ENCODE results near the gene GAL3ST2. TPM values are rescaled to one million over a fixed set of nuclear protein-coding genes. Genes with fewer than 3 reads are reported as not detected.
"Not testable (repeated sequence)": the region's sequence is repeated elsewhere in the genome, so short reads cannot be mapped to it uniquely, and the experiment has no call there.

The GAL3ST2 gene
- polyA plus RNA-seq, 3 donors: 0.22 to 0.40 (median 0.37) TPM

DNA sequence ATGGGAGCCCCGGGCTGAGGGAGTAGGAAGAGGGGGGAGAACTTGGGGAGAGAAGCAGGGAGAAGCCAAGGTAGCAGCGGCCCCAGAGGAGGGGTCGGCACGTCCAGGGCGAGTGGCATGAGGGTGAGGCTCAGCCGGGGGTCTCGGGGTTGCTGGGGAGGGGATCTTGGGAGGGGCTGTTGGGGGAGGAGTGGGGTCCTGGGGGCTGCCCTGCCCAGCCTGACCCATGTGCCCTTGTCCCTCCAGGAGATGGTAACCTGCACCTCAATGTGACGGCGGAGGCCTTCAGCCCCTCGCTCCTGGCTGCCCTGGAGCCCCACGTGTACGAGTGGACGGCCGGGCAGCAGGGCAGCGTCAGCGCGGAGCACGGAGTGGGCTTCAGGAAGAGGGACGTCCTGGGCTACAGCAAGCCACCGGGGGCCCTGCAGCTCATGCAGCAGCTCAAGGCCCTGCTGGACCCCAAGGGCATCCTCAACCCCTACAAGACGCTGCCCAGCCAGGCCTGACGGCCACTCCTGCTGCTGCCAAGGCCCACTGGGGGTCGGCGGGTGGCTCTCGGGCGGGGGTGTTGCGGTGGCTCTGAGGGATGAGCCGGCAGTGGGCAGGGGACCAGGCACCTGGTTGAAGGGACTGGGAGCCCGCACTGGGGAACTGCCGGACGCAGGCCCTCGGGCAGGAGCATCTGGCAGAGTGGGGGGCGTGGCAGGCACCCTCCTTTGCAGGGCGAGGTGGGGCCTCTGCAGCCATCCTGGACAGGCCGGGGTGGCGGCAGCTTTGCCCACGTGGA lies 9.0 kb upstream of the GAL3ST2 start:
- no peak for DNase-seq (ENCODE audit: low read depth in 3 of 3, low spot score in 2 of 3)

DNA sequence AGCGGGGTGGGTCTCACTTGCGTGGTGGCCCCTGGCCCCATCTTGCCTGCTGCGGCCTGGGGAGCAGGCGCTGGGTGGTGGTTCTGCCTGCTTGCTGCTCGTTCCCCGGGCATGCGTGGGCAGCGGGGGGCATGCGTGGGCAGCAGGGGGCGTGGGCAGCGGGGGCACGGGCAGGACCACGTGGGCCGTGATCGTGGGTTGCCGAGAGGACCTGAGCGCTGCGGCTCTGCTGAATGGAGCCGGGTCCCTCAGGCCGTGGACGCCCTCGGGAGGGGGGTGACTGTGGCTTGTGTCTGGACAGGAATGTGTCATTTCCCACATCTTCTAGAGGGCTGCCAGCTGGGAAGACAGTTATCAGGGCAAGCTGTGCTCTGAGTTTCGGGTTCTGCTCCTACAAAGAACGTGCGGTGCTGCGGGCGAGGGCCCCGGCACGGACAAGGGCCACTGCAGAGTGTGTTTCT lies 8.3 kb upstream of the GAL3ST2 start:
- DNase-seq (ENCODE audit: low read depth in 3 of 3, low spot score in 2 of 3): no peak

DNA sequence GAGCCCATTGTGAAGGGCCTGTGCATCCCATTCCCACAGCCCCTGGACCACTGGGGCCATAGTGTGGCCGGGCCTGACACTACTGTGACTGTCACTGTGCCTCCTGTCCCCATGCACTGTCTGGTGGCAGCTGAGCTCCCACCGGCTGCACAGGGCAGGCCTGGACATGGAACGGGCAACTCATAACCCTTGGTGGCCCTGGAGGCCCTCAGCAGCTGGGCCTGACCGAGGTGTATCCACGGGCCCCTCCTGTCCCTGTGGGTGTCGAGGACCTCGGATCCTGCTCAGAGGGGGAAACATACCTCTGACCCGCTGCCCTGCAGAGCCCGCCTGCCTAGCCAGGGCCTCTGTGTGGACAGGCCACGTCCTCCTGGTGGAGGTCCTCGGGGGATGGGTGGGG lies 7.8 kb upstream of the GAL3ST2 start:
- DNase-seq (ENCODE audit: low read depth in 3 of 3, low spot score in 2 of 3): no peak

DNA sequence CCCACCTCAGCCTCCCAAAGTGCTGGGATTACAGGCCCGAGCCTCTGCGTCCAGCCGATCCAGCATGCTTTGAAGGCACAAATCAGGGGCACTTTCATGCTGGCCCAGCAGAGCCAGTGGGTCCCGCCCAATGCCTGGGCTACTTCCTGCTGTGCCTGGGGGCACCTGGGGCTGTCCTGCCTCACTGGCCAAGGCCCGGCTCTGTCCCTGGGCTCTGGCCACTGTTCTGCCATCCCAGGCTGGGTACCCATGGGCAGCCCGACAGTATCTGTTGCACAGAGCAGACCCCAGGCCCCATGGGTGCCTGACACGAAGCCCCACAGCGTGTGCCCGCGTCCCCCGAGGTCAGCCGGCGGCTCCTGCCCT lies 6.8 kb upstream of the GAL3ST2 start:
- no peak for DNase-seq (ENCODE audit: low read depth in 3 of 3, low spot score in 2 of 3)

DNA sequence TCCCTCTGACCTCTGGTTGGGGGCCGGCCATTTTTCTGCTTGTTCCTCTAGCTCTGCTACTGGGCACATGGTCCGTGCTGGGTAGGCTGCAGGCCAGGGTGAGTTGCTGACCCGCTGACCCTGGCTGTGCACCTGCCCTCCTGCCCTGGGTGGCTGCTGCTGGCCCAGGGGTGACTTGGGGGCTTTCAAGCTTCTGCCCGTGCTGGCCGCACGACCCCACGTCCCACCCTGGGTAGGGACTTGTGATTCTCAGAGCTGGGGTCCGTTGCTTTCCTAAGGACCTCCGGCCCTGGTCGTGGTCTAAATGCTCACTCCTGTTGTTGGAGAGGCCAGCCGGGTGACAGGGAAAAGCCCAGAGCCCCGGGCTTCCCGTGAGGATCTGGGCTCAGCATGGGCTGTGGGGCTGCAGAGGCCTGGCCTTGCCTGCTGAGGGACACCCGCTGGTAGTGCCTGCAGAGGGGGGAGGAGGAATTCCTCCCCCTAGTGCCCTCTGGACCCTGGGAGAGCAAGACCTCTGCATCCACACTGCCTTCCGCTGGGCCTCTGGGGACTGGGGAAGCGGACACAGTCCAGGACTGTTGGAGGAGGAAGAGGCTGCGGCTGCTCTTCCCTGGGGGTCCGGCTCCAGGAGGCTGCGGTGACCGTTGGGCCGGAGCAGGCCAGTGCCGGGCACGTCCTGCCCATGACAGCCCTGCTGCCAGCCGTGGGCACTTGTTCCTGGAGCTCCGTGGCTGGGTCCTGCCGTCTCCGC lies 6.3 kb upstream of the GAL3ST2 start:
- no peak for DNase-seq (ENCODE audit: low read depth in 3 of 3, low spot score in 2 of 3)

DNA sequence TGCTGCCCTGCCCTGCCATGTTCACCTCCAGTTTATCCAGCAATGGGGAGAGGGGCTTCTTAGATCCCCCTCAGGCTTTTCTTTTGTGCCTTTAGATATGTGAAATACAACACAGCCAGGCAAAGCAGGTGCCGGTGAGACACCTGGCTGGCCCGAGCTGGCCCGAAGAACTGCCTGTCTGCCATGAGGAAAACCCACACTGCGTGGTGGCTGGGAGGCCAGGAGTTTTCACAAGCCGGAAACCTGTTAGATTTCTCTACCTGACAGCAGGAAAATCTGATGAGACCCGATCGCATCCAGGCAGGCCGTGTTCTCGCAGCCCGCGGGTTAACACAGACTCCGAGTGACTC lies 5.7 kb upstream of the GAL3ST2 start:
- no peak for DNase-seq (ENCODE audit: low read depth in 3 of 3, low spot score in 2 of 3)

DNA sequence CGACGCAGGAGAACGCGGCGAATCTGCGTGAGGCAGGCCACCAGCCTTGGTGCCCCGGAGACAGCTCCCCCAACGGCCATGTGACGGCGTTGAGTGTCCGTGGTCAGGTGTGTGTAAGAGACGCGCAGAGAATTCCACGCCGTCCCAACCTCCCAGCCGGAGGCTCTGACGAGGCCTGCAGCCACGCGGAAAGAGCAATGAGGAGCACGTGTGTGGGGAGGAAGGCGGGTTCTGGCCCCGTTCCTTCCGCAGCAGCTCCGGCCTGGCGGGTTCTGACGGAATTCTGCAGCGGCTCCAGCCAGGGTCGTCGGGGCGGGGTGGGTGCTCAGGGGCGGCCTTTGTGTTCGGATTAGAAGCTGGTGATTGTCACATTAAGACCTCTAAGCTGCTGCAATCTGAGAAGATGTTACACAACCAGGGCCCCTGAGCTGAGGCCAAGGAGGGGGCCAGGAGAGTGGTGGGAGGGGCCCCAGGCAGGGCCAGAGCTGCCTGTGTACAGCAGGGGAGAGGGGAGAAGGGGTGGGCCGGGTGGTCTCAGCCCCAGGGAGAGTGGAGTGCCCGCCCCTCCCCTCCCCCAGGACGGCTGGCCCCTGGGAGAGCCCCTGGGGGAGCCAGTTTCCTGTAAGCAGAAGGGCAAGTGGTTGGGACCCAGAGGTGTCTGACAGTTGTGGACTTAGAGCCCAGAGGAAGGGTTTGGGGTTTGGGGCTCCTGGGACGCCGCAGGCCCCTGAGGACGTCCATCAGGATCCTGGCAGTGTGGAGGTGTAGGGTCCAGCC lies 5.1 kb upstream of the GAL3ST2 start:
- no peak for DNase-seq (ENCODE audit: low read depth in 3 of 3, low spot score in 2 of 3)

DNA sequence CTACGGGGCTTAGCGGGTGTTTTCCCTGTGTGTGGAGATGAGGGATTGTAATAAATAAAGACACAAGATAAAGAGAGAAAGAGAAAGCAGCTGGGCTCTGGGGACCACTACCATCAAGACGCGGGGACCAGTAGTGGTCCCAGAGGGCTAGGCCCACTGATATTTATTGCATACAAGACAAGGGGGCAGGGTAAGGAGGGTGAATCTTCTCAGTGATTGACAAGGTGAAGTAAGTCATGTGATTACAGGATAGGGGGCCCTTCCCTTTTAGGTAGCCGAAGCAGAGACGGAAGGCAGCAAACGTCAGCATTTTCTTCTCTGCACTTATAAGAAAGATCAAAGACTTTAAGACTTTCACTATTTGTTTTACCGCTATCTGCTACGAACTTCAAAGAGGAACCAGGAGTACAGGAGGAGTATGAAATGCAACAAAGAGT lies 4.5 kb upstream of the GAL3ST2 start:
- DNase-seq (ENCODE audit: low read depth in 3 of 3, low spot score in 2 of 3): no peak

DNA sequence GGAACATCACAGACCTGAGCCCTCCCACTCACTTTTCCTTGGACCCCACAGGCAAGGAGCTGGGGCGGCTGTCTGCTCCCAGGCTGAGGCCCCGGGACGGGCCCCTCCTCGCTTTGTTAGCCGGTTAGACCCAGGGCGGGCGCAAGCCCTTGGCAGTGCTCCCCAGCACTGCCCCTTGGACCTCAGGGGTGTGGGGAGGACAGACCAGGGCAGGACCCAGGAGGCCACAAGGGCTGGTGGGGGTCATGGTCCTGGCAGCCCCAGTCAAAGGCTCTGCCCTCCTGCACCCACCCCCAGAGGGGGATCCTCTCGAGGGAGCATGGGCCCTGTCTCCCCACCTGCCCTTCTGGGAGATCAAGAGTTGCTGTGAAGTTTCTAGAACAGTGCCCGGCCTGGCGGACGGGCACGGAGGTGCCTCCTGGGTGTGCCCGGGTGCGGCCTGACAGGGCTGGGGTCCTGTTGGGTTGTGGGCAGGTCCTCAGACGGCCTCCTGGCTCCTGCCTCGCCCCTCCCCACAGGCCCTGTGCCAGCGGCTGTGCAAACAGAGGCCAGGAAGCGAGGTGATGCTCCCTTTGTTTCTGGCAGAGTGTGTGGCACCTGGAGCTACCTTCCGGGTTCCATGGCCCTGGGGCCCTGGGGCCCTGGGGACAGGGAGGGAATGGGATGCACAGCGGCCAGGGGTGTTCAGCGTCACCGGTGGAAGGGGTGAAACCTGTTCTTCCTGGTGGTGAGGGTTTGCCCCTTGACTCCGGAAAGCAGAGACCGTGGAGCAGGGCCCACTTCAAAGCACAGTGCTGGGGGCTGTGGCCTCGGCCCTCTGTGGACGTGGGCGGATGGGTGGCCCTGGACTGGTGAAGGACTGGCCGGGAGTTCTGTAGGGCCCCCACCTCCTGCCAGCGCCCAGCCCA lies 2.9 kb upstream of the GAL3ST2 start:
- no peak for DNase-seq (ENCODE audit: low read depth in 3 of 3, low spot score in 2 of 3)

DNA sequence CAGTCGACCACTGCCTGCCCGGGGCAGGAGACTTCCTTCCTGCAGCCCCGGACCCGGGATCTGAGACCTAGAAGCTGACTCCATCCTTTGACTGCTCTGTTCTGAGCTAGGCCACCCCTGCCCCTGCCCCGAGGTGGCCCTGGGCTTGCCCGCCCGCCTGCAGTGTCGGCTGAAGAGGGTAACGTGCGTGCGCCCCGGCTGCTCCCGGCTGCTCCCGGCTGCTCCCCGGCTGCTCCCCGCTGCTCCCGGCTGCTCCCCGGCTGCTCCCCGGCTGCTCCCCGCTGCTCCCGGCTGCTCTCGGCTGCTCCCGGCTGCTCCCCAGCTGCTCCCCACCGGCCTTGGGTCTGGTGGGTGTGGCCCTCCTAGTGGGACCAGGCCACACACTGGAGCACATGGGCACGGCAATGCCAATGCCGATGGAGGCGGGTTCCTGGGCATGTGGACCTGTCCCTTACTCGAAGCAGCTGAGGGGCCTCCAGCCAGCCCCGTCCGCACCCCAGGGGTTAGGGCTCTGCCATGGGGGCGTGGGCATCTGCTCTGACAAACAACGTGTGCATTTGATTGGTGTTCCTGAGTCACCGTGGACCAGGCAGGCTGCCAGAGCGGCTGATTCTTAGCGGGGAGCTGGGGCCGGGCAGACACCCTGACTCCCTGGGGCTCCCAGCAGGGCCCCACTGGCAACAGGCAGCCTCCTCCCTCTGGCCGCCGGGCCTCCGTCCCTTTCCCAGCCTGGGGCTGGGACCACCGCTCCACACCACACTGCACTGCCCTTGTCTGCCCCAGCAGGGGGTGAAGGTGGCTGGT lies 2.0 kb upstream of the GAL3ST2 start:
- no peak for DNase-seq (ENCODE audit: low read depth in 3 of 3, low spot score in 2 of 3)

DNA sequence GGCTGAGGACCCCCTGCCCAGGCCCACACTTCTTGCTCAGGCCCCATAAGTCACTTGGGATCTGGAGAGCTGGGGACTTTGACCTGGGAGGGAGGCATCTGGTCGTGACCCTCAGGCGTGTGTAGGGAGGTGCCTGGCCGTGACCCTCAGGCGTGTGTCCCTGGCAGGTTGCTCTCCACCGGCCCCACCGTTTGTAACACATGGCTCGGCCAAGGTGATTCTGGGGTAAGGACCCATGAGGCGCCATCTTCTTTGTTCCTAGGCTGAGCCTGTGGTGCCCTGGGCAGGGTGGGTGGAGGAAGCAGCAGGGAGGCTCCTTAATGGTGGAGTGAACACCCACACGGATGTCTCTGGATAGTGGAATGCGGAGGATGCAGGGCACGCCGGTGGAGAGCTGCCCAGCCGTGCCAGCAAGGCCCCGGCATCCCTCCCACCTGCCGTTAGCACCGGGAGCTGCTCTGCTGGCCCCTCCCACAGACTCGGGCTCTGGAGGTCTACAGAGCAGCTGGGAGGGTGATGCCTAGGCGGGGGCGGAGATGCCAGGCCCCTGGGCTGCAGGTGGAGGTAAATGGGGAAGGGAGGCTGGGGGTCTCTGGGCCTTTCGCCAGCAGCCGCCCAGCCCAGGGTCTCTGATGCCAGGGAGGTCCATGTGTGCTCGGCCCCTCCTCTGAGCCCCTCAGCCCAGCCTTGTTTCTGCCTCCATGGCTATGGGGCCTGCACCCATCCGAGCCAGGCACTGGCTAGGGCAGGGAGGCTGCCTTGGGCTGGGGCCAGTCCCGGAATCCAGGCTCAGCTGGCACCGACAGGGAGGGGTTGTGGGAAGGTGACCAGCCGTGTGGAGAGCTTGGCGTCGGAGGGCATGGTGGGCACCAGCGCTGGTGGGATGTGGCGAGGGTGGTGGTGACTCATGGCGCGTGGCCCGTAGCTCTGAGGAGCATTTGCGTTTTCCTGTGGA lies 1.1 kb upstream of the GAL3ST2 start:
- DNase-seq (ENCODE audit: low read depth in 3 of 3, low spot score in 2 of 3): no peak

DNA sequence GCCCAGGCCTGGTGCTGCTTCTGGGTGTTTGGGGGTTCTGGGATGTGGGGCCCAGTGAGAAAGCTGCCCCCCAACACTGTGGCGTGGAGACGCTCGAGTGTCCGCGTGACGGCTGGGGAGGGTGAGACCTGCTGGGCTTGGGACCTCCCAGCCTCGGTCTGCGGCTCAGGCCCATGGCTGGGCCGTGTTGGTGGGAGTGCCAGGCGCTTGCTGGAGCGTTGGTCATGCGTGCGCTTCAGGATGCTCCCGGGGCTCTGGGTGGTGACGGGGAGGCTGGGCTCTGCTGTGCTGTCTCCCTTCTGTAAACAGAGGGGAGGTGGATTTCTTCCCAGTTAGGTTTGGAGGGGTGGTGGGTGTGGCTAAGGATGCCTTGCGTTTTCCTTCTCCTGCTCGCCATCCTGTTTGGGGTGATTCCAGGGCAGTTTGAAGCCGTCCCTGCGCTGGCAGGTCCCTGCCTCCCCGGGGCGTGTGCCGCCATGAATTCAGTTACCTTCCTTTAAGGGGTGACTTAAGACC lies 606 bp downstream of the GAL3ST2 start:
- DNase-seq (ENCODE audit: low read depth in 3 of 3, low spot score in 2 of 3): no peak

DNA sequence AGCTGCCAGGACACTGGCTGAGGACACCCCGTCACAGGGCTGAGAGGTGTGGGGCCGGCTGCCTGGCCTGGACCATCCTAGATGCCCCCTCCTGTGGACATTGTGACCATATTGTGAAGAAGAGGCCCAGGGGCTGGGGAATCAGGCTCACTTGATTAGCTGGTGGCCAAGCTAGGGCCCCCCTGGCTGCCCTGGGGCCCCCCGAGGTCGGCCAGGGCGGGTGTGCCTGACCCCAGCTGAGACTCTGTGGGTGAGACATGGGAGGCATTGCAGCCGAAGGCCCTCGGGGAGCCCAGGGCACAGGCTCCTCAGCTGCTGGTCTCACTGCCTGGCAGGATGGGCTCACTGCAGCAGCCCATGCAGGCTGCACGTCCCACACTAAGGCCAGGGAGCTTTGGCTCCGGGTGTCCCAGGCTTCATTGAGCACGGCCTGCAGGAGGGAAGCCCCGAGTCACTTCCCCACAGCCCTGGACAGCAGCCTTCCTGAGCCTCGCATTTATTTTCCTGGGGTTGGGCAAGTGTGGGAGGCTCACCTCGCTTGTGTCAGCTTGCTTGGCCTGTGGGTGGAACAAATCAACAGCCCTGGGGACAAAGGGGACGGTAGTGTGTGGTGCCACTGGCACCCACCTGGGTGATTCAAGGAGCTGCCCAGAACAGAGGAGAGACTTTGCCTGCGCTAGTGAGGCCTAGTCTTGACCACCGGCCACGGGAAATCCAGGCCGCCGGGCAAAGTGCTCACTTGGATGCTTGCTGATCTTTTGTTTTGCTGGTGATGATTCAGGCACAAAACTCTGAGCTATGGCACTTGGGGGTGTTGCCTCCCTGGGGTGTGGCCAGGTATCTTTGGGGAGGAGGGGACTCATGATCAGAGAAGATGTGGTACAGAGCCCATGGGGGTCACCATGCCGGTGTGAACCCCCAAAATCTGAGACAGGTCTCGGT lies 1.3 kb downstream of the GAL3ST2 start:
- no peak for DNase-seq (ENCODE audit: low read depth in 3 of 3, low spot score in 2 of 3)

DNA sequence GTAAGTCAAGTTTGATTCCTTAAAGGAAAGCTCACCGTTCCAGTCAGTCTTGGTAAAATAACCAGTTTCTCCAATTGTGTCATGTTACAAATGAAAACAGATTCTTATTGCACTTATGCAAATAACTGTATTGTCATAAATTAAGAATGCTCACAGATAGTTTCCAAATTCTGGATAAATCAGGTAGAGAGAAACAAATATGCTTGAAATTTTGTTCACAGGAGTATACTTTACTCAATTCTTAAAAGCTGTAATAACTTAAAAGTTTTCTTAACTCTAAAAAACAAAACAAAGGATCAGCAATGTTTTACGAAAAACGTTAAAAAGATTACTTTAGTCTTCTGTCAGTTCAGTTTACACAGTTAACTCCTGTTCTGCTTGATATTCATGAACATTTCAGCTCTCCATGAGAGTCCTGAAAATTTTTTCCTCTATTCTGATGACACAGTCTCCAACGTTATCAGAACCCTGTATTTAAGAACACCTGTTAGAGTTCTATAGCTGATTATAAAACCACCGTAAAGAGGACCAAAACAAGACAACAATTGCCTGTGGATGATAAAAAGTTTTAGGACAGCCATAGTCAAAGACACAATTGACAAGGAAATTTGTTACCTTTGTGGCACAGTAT lies 4.4 kb downstream of the GAL3ST2 start:
- DNase-seq (ENCODE audit: low read depth in 3 of 3, low spot score in 2 of 3): no peak

DNA sequence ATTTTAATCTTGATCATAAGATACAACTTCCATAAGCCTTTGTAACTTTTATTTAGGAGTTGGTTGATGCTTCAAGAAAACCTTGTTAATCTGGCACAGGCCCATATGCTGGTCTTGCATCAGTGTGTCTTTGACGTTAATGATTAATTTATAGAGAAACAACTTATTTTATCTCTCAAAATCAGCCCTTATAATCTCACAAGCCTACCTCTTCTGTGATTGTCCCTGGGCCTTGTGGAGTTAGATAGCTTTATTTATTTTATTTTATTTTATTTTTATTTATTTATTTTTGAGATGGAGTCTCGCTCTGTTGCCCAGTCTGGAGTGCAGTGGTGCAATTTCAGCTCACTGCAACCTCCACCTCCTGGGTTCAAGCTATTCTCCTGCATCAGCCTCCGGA lies 5.4 kb downstream of the GAL3ST2 start:
- not testable (repeated sequence) for DNase-seq (ENCODE audit: low read depth in 3 of 3, low spot score in 2 of 3)

DNA sequence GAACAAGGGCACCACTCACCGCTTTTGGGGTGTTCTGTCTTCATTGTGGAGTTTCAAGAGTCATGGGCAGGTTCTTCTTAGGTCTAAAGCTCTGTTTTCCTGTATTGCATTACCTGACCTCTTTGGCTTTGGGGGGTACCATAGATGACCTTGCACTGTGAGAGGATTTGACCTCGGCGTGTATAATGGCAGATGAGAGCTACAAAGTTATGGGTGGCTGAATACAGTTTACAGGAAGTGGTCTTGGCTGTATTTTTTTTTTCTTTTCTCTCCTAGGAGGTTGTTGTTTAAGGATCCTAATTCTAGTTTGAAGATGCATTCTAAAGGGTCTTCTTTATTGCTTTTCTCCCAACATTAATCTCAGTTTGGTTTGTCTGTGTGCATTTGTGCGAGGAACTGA lies 11.5 kb downstream of the GAL3ST2 start:
- no peak for DNase-seq (ENCODE audit: low read depth in 3 of 3, low spot score in 2 of 3)

DNA sequence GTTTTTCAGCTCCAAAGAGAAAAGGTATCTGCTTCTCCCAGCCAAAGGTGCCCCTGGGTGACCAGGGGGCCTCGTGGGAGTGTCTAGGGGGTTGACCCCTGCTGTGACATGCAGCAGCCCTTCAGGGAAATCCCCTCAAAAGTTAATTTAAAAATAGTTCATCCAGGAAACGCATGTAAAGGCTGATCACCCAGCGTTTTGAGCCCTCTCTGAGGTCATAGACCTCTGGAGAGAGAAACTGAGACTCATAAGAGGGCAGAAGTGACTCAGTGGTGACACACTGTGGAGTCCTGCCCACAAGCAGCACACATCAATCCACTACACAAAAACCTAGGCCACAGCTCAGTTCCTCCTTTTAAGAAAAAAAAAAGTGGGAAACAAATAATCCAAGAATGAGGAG lies 11.9 kb downstream of the GAL3ST2 start:
- DNase-seq (ENCODE audit: low read depth in 3 of 3, low spot score in 2 of 3): no peak

All from right renal cortex interstitium (tissue), 3 donors.